ENCODE data around the gene FAM228A. TPM values are rescaled to one million over a fixed set of nuclear protein-coding genes. Genes with fewer than 3 reads are reported as not detected.

Gene FAM228A
- total RNA-seq, 1 experiment from 2014 or later, result not detected

DNA sequence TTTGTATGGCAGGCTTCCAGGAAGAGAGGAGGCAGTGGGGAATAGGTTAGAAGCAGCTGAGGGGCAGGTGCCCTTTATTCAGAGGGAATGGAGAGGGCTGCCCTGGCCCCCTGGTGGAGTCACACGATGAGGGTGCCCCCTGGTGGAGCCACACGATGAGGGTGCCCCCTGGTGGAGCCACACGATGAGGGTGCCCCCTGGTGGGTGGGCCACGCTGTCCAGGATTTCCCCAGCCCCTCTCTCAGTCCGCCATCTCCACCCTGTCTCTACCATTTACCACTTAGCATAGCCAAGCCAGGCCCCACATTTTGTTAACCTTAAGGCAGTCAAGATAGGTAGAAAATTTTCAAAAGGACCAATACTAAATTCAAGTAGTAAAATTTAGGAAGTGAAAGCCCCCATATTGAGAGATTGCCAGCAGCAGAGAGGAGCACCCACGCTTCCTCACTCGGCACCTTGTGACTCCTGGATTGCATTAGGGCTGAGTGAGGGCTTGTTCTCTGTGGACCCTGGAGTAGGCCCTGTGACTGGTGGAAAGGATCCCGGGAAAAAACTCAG, 10.4 kb upstream of the FAM228A start:
- ChIA-PET CTCF (interaction anchor here (0.6 kb wide), 1 partner anchor 58 kb away, joined by 9 read pairs; no protein-coding TSS in a partner anchor), POLR2A (ENCODE audit: unreplicated experiment) (interaction anchor here (0.5 kb wide), 1 partner anchor 86 kb away, joined by 4 read pairs; no protein-coding TSS in a partner anchor)
- TF ChIP-seq CTCF (conservative IDR thresholded peaks at IDR 0.05) (peak; percentile 73), EZH2 (IDR thresholded peaks at IDR 0.05; ENCODE audit: low read depth) (no peak)
- peak in 1 of 2 experiments; percentile 31 for DNase-seq
- BruUV-seq (replicated peaks), result no TSS peak
- H3F3A ChIP-seq (ENCODE audit: insufficient read depth, low read depth), result no peaks in the 10 kb centered on the region
- H2AFZ ChIP-seq, result no peak overlapping the region
- no peaks in the 10 kb centered on the region for H3K79me2 ChIP-seq (ENCODE audit: low read depth)
- no peaks in the 10 kb centered on the region for H3K27me3 ChIP-seq (ENCODE audit: insufficient read depth, low read depth)
- H3K9me2 ChIP-seq (ENCODE audit: insufficient read depth), result no peaks in the 10 kb centered on the region
- intact Hi-C loops (cut with micrococcal nuclease; ENCODE audit: unreplicated experiment), result loop anchor here (1.0 kb wide), 1 partner anchor 80 kb away; the partner anchor contains the start of gene TP53I3
- no peaks in the 10 kb centered on the region for H3K36me3 ChIP-seq (ENCODE audit: low read depth)
- H3K27ac ChIP-seq, result no peak overlapping the region
- H3K4me3 ChIP-seq, result no peak overlapping the region
- H3K4me1 ChIP-seq (replicated peaks; ENCODE audit: insufficient read depth), result no peaks in the 10 kb centered on the region
- no peaks in the 10 kb centered on the region; the same call in 1 of the 2 replicates for H3K9me3 ChIP-seq (ENCODE audit: insufficient read depth, low read depth)
- no peaks in the 10 kb centered on the region for H4K20me1 ChIP-seq (ENCODE audit: insufficient read depth)
- no peak overlapping the region for H3K4me2 ChIP-seq

DNA sequence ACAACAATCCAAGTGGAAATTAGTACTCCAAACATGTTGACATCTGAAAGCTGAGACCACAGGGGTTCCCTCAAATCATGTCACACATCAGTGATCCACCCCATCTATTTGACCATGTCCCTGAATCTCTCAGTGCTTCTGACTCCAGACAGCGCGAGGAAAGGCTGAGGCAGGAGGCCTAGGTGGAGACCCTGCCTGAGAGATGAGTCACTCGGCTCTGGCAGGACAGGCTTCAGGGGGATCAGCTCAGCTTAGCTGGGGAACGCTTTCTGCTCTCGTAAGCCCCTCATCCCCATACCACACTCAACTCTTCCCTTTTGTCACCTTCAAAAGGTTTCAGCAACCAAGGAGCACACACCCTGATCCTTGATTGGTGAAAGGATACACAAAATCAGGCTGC, 5.8 kb upstream of the FAM228A start:
- Histone ChIP-seq H3K4me1 (replicated peaks; ENCODE audit: insufficient read depth) (no peaks in the 10 kb centered on the region), H3K79me2 (ENCODE audit: low read depth) (no peaks in the 10 kb centered on the region), H3K4me3 (no peak overlapping the region), H2AFZ (no peak overlapping the region), H3K9me2 (ENCODE audit: insufficient read depth) (no peaks in the 10 kb centered on the region), H3K27me3 (ENCODE audit: insufficient read depth, low read depth) (no peaks in the 10 kb centered on the region), H3K27ac (no peak overlapping the region), H3K4me2 (no peak overlapping the region), H3K36me3 (ENCODE audit: low read depth) (no peaks in the 10 kb centered on the region), H4K20me1 (ENCODE audit: insufficient read depth) (no peaks in the 10 kb centered on the region), H3F3A (ENCODE audit: insufficient read depth, low read depth) (no peaks in the 10 kb centered on the region), H3K9me3 (ENCODE audit: insufficient read depth, low read depth) (no peaks in the 10 kb centered on the region)
- intact Hi-C loops (cut with micrococcal nuclease; ENCODE audit: unreplicated experiment), result no loop called here
- TF ChIP-seq EZH2 (IDR thresholded peaks at IDR 0.05; ENCODE audit: low read depth) (no peak), CTCF (conservative IDR thresholded peaks at IDR 0.05) (no peak)
- ChIA-PET POLR2A (ENCODE audit: unreplicated experiment) (no interaction called here), CTCF (no interaction called here)
- no peak for DNase-seq
- no TSS peak for BruUV-seq (replicated peaks)

DNA sequence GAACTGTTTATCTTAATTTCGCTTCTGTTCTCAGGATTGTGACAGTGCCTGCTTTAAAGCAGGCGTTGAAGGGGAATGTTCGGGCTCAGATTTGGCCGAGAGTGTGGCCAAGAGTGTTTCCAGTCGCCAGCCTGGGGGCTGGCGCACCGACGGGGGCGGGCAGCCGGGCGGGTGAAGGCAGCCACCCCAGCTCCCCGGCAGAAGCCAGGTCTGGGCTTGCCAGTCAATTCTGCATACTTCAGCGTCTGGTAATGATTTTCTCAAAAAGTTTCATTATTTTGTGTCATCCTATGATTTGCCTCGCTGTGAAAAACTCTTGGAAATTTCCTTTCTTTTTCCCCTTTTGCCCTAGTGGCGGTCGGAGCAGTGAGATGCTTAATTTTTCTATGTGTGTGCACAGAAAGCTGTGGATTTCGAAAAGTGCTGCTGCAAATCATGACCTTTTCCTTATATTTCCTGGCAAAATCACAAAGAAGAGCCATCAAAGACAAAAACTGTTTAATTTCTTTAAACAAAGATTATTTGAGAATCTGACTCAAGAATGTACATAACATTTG, 856 bp downstream of the FAM228A start:
- TF ChIP-seq CTCF (conservative IDR thresholded peaks at IDR 0.05), result no peak
- TF ChIP-seq EZH2 (IDR thresholded peaks at IDR 0.05; ENCODE audit: low read depth), result no peak
- BruUV-seq (replicated peaks), result no TSS peak
- ChIA-PET POLR2A (ENCODE audit: unreplicated experiment) (no interaction called here), CTCF (no interaction called here)
- Histone ChIP-seq H3K4me1 (replicated peaks; ENCODE audit: insufficient read depth) (no peaks in the 10 kb centered on the region), H2AFZ (no peak overlapping the region), H3K27ac (no peak overlapping the region), H3K79me2 (ENCODE audit: low read depth) (no peaks in the 10 kb centered on the region), H3K36me3 (ENCODE audit: low read depth) (no peaks in the 10 kb centered on the region), H3K9me3 (ENCODE audit: insufficient read depth, low read depth) (no peaks in the 10 kb centered on the region), H4K20me1 (ENCODE audit: insufficient read depth) (no peaks in the 10 kb centered on the region), H3K4me2 (no peak overlapping the region), H3K9me2 (ENCODE audit: insufficient read depth) (no peaks in the 10 kb centered on the region), H3K27me3 (ENCODE audit: insufficient read depth, low read depth) (no peaks in the 10 kb centered on the region), H3K4me3 (no peak overlapping the region), H3F3A (ENCODE audit: insufficient read depth, low read depth) (no peaks in the 10 kb centered on the region)
- no peak for DNase-seq
- intact Hi-C loops (cut with micrococcal nuclease; ENCODE audit: unreplicated experiment), result no loop called here

Measured in PC-9 (cell line).